Endodermal cell (in vitro differentiated cells): ENCODE data around the gene C6orf163. TPM values are rescaled to one million over a fixed set of nuclear protein-coding genes. Genes with fewer than 3 reads are reported as not detected.

Experiments
- DNase-seq: peaks from one replicate; pipeline ENCODE4 v3.0.0-alpha.2; 2017
- H3K27ac ChIP-seq: 2 replicates; pipeline ENCODE4 v1.5.1; 2013; ENCODE audit warnings: mild to moderate bottlenecking, low read depth, low read length, moderate library complexity
- H3K27me3 ChIP-seq: 2 replicates; pipeline ENCODE4 v1.6.1; 2013; ENCODE audit warnings: mild to moderate bottlenecking, low read length, moderate library complexity; ENCODE audit not compliant: insufficient read depth, control insufficient read depth, poor library complexity, severe bottlenecking
- H3K36me3 ChIP-seq: 2 replicates; pipeline ENCODE4 v1.7.0; 2013; ENCODE audit warnings: mild to moderate bottlenecking, low read length, moderate library complexity; ENCODE audit not compliant: control insufficient read depth, insufficient read depth
- H3K4me1 ChIP-seq: one replicate; pipeline ENCODE4 v1.7.0; 2013; ENCODE audit warnings: low read length; ENCODE audit not compliant: control insufficient read depth, insufficient read depth
- H3K4me3 ChIP-seq: 2 replicates; pipeline ENCODE4 v1.5.1; 2013; ENCODE audit warnings: mild to moderate bottlenecking, low read length, moderate library complexity
- H3K9ac ChIP-seq: 2 replicates; pipeline ENCODE4 v1.6.1; 2013; ENCODE audit warnings: mild to moderate bottlenecking, low read length, moderate library complexity; ENCODE audit not compliant: poor library complexity, severe bottlenecking; ENCODE audit errors: extremely low read depth
- H3K9me3 ChIP-seq: 2 replicates; pipeline ENCODE4 v1.6.1; 2013; ENCODE audit warnings: mild to moderate bottlenecking, low read length, moderate library complexity; ENCODE audit not compliant: control insufficient read depth
- H3K27ac Mint-ChIP-seq: 2 replicates; pipeline ENCODE4 v1.8.0; 2020; ENCODE audit warnings: mixed read lengths
- H3K27me3 Mint-ChIP-seq: 2 replicates; pipeline ENCODE4 v1.8.0; 2021; ENCODE audit warnings: mild to moderate bottlenecking, mixed read lengths; ENCODE audit not compliant: insufficient read depth
- H3K36me3 Mint-ChIP-seq: 2 replicates; pipeline ENCODE4 v1.8.0; 2020; ENCODE audit warnings: low read depth, mixed read lengths
- H3K4me1 Mint-ChIP-seq: 2 replicates; pipeline ENCODE4 v1.8.0; 2020; ENCODE audit warnings: mixed read lengths
- H3K4me3 Mint-ChIP-seq: 2 replicates; pipeline ENCODE4 v1.8.0; 2020; ENCODE audit warnings: mild to moderate bottlenecking, moderate library complexity, mixed read lengths
- H3K9me3 Mint-ChIP-seq: 2 replicates; pipeline ENCODE4 v1.8.0; 2020; ENCODE audit warnings: mild to moderate bottlenecking, mixed read lengths
- WGBS, 2 experiments: methylation state at CpG; one replicate each; pipeline versions ENCODE4 v1.1.5 to v1.1.7; 2013; ENCODE audit warnings: missing lambda C conversion rate in 2 of 2, mixed read lengths in 1 of 2; ENCODE audit not compliant: insufficient coverage in 1 of 2, insufficient read length in 1 of 2; 5-methylcytosine and 5-hydroxymethylcytosine counted together
- total RNA-seq, 2 donors: library from RNA; stranded (reverse); fragmentation: NEBNext Ultra II Directional in 1 of 2; extraction: Animal tissue kit (Norgen Biotek cat#: 25700) in 1 of 2; gene quantifications; 2 replicates in 1 of 2; 3 replicates in 1 of 2; pipeline ENCODE4 v1.2.1, GENCODE V29; 2021
- TF ChIP-seq, protein P1 (sequence below): fragments of 200-600 bp; sonication (generic); conservative IDR thresholded peaks from 2 replicates; pipeline ENCODE4 v1.5.0; 2021; ENCODE audit warnings: antibody characterized with exemption, mild to moderate bottlenecking

C6orf163 gene
- total RNA-seq, 2 donors from 2014 or later: 4.5 to 5.2 TPM

DNA sequence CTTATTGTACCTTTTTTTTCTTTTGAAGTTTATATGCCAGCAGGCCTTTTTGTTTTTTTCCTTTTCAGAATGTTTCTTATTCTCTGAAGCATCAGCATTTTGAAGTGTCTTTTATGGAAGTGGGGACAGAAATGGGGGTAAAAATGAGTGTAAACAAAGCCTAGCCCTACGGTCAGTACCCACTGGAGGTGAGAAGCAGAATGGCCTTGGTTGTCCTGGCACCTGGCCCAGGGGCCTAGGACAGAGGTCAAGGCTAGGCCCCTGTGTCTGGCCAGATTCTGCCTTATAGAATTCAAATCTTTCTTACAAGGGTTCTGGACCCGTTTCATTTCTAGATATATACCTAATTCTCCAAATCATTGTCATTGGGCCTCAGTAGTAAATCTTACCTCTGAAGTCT lies 3.5 kb upstream of the C6orf163 start:
- TF ChIP-seq, protein P1, sequence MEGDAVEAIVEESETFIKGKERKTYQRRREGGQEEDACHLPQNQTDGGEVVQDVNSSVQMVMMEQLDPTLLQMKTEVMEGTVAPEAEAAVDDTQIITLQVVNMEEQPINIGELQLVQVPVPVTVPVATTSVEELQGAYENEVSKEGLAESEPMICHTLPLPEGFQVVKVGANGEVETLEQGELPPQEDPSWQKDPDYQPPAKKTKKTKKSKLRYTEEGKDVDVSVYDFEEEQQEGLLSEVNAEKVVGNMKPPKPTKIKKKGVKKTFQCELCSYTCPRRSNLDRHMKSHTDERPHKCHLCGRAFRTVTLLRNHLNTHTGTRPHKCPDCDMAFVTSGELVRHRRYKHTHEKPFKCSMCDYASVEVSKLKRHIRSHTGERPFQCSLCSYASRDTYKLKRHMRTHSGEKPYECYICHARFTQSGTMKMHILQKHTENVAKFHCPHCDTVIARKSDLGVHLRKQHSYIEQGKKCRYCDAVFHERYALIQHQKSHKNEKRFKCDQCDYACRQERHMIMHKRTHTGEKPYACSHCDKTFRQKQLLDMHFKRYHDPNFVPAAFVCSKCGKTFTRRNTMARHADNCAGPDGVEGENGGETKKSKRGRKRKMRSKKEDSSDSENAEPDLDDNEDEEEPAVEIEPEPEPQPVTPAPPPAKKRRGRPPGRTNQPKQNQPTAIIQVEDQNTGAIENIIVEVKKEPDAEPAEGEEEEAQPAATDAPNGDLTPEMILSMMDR: no peak
- Histone ChIP-seq H3K9ac (no peak overlapping the region), H3K27ac (no peak overlapping the region), H3K27me3 (no peaks in the 10 kb centered on the region), H3K36me3 (peaks cover 6% of the 10 kb centered on the region), H3K4me3 (no peak overlapping the region), H3K4me1 (peaks cover 5% of the 10 kb centered on the region), H3K9me3 (no peaks in the 10 kb centered on the region)
- Mint-ChIP-seq H3K27me3 (no peaks in the 10 kb centered on the region), H3K9me3 (no peaks in the 10 kb centered on the region), H3K36me3 (no peaks in the 10 kb centered on the region), H3K4me3 (no peak overlapping the region), H3K4me1 (peaks cover 31% of the 10 kb centered on the region), H3K27ac (no peak overlapping the region)
- DNase-seq: no peak
- 88 to 100% methylated on average over 1 to 2 of the region's 2 CpGs for WGBS, 2 experiments

DNA sequence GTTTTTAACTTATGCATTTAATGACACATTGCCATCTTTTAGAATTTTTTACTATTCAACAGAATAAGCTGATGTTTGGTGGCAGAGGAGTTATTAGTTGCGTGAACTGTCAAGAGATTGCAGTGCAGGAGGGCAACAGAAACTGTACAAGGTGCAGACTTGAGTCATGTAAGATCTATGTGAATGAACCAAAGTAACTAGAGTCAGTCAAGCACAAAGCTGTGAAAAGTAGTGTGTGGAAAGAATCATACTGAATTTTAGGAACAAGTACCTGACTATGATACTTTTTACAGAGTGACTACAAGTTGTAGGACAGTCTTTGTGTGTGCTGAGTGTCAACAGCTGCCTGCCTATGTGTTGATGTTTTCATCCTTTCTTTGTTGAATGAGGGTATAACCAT lies 2.7 kb upstream of the C6orf163 start:
- Histone ChIP-seq H3K9ac (no peak overlapping the region), H3K4me1 (peaks cover 5% of the 10 kb centered on the region), H3K27me3 (no peaks in the 10 kb centered on the region), H3K9me3 (no peaks in the 10 kb centered on the region), H3K36me3 (peaks cover 6% of the 10 kb centered on the region), H3K4me3 (no peak overlapping the region), H3K27ac (no peak overlapping the region)
- TF ChIP-seq, protein P1: no peak
- 98% methylated on average over 1 of the region's 1 CpG; no CpG with 5 or more reads in 1 of the 2 experiments for WGBS, 2 experiments
- no peaks in the 10 kb centered on the region for H3K9me3 Mint-ChIP-seq
- no peak overlapping the region for H3K27ac Mint-ChIP-seq
- no peak overlapping the region for H3K4me3 Mint-ChIP-seq
- no peaks in the 10 kb centered on the region for H3K36me3 Mint-ChIP-seq
- peaks cover 25% of the 10 kb centered on the region for H3K4me1 Mint-ChIP-seq
- no peak for DNase-seq
- H3K27me3 Mint-ChIP-seq: no peaks in the 10 kb centered on the region

DNA sequence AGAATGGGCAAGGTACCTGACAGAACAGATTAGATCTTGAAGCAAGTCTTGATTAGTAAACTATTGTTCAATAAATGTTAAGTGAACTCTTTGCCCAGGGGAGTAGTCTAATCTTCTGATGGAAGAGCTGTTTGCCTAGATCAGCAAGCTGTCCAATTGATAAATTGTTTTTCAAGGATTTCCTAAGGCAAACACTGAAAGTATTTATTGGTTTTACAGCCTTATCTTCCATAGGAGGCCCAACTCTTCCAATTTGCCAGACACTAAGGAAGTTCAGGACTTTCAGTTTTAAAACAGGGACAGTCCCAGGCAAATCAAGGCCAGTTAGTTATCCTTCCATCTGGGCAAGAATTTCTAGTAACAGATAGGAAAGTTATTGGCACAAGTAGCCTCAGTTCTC lies 1.8 kb upstream of the C6orf163 start:
- TF ChIP-seq, protein P1: no peak
- Histone ChIP-seq H3K27ac (no peak overlapping the region), H3K4me1 (peaks cover 5% of the 10 kb centered on the region), H3K9me3 (no peaks in the 10 kb centered on the region), H3K36me3 (peaks cover 6% of the 10 kb centered on the region), H3K27me3 (no peaks in the 10 kb centered on the region), H3K9ac (no peak overlapping the region), H3K4me3 (no peak overlapping the region)
- Mint-ChIP-seq H3K4me3 (no peak overlapping the region), H3K36me3 (no peaks in the 10 kb centered on the region), H3K9me3 (no peaks in the 10 kb centered on the region), H3K27ac (no peak overlapping the region), H3K4me1 (peaks cover 23% of the 10 kb centered on the region), H3K27me3 (no peaks in the 10 kb centered on the region)
- no peak for DNase-seq
